ENCODE results near the gene GFRA4. TPM values are rescaled to one million over a fixed set of nuclear protein-coding genes. Genes with fewer than 3 reads are reported as not detected.

GFRA4 gene
- total RNA-seq, 1 donor from 2014 or later, result not detected

GRCh38 chr20:3648951-3649350, 14.2 kb downstream of the GFRA4 start:
- Mint-ChIP-seq H3K9me3 (ENCODE audit: unreplicated experiment) (no peaks in the 10 kb centered on the region), H3K27me3 (ENCODE audit: unreplicated experiment) (peaks cover 3% of the 10 kb centered on the region)
- TF ChIP-seq, protein P1, sequence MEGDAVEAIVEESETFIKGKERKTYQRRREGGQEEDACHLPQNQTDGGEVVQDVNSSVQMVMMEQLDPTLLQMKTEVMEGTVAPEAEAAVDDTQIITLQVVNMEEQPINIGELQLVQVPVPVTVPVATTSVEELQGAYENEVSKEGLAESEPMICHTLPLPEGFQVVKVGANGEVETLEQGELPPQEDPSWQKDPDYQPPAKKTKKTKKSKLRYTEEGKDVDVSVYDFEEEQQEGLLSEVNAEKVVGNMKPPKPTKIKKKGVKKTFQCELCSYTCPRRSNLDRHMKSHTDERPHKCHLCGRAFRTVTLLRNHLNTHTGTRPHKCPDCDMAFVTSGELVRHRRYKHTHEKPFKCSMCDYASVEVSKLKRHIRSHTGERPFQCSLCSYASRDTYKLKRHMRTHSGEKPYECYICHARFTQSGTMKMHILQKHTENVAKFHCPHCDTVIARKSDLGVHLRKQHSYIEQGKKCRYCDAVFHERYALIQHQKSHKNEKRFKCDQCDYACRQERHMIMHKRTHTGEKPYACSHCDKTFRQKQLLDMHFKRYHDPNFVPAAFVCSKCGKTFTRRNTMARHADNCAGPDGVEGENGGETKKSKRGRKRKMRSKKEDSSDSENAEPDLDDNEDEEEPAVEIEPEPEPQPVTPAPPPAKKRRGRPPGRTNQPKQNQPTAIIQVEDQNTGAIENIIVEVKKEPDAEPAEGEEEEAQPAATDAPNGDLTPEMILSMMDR (IDR thresholded peaks at IDR 0.05; ENCODE audit: unreplicated experiment), result no peak

GRCh38 chr20:3647473-3647872, 15.7 kb downstream of the GFRA4 start:
- H3K9me3 Mint-ChIP-seq (ENCODE audit: unreplicated experiment), result no peaks in the 10 kb centered on the region
- H3K27me3 Mint-ChIP-seq (ENCODE audit: unreplicated experiment), result peaks cover 3% of the 10 kb centered on the region
- no peak for DNase-seq (ENCODE audit: low spot score)
- H3K27ac Mint-ChIP-seq (ENCODE audit: unreplicated experiment), result no peak overlapping the region
- no peak overlapping the region for H3K4me3 Mint-ChIP-seq (ENCODE audit: unreplicated experiment)
- H3K4me1 Mint-ChIP-seq (ENCODE audit: unreplicated experiment), result peaks cover 3% of the 10 kb centered on the region
- TF ChIP-seq, protein P1 (IDR thresholded peaks at IDR 0.05; ENCODE audit: unreplicated experiment), result no peak
- H3K36me3 Mint-ChIP-seq (ENCODE audit: low read depth, unreplicated experiment), result peaks cover 15% of the 10 kb centered on the region

More at GRCh38 chr20:3648951-3649350, 14.2 kb downstream of the GFRA4 start:
- Mint-ChIP-seq H3K36me3 (ENCODE audit: low read depth, unreplicated experiment) (peaks cover 15% of the 10 kb centered on the region), H3K4me1 (ENCODE audit: unreplicated experiment) (peaks cover 3% of the 10 kb centered on the region), H3K27ac (ENCODE audit: unreplicated experiment) (no peak overlapping the region), H3K4me3 (ENCODE audit: unreplicated experiment) (no peak overlapping the region)
- DNase-seq (ENCODE audit: low spot score), result no peak

DNA sequence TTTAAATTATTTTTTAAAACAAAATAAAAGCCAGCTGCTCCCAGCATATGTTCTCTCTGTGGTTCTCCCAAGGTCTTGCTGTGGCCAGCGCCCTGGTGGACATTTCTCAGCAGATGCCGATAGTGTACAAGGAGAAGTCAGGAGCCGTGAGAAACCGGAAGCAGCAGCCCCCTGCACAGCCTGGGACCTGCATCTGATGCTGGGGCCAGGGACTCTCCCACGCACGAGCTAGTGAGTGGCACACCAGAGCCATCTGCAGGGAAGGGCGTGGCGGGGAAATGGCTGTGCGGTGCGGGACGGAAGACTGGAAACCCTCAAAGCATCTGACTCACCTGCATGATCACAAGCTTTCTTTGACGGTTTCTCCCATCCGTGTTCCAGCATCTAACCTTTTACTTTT, 16.5 kb downstream of the GFRA4 start:
- Mint-ChIP-seq H3K9me3 (ENCODE audit: unreplicated experiment) (no peaks in the 10 kb centered on the region), H3K27ac (ENCODE audit: unreplicated experiment) (no peak overlapping the region), H3K4me3 (ENCODE audit: unreplicated experiment) (no peak overlapping the region), H3K4me1 (ENCODE audit: unreplicated experiment) (peaks cover 3% of the 10 kb centered on the region), H3K27me3 (ENCODE audit: unreplicated experiment) (peaks cover 3% of the 10 kb centered on the region), H3K36me3 (ENCODE audit: low read depth, unreplicated experiment) (peaks cover 21% of the 10 kb centered on the region)
- no peak for DNase-seq (ENCODE audit: low spot score)
- TF ChIP-seq, protein P1 (IDR thresholded peaks at IDR 0.05; ENCODE audit: unreplicated experiment), result no peak

DNA sequence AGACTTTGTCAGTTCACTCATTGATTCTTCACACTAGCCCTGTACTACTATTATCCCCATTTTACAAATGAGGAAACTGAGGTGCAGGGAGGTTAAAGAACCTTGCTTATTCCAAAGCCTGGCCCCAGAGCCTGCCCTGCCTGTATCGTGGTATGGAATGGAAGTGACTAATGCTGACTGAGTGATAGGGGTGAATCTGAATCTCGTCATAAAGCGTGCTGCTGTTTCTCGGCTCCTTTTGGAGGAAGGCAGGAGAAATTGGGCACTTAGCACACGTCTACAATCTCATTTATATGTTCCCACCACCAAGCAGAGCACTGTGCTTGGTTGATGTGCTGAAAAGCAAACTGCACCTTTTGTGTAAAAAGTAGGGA, 17.1 kb downstream of the GFRA4 start:
- Mint-ChIP-seq H3K36me3 (ENCODE audit: low read depth, unreplicated experiment) (peaks cover 21% of the 10 kb centered on the region), H3K27me3 (ENCODE audit: unreplicated experiment) (peaks cover 3% of the 10 kb centered on the region), H3K27ac (ENCODE audit: unreplicated experiment) (no peak overlapping the region), H3K4me1 (ENCODE audit: unreplicated experiment) (peaks cover 3% of the 10 kb centered on the region), H3K9me3 (ENCODE audit: unreplicated experiment) (no peaks in the 10 kb centered on the region), H3K4me3 (ENCODE audit: unreplicated experiment) (peak overlapping the region; percentile 47)
- no peak for DNase-seq (ENCODE audit: low spot score)
- TF ChIP-seq, protein P1 (IDR thresholded peaks at IDR 0.05; ENCODE audit: unreplicated experiment), result no peak

DNA sequence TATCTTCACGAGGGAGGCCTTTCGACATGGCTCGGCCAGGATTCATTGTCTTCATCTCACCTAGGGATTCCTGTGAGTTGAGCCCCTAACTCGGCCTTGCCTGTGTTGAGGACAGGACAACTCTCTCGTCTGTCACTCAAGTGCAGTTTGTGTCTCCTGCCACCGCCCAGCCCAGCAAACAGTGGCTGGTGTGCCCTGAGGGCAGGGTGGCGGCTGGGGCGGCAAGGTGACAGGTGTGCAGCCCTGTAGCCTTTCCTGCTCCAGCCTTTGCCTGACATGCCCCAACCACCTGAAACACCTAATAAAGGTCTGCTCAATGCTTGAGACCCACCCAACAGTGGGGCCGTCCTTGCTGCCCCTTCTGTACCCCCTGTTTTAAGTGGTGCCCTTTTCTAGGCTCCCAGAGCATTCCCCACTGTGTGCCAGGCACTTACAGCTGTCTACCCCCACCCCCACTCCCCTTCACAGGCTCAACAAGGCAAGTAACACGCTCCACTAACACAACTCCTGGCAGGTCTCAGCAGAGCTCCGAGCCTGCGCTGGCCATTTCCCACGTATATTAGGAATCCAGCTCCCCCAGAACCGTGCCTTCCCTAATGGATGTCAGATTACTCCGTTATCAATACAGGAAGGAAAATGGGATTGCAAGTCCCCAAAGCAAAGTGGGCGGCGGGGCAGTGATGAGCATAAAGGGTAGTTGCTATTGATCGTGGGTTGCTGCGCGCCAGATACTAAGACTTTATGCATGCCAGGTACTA, 17.7 kb downstream of the GFRA4 start:
- Mint-ChIP-seq H3K9me3 (ENCODE audit: unreplicated experiment) (no peaks in the 10 kb centered on the region), H3K4me3 (ENCODE audit: unreplicated experiment) (no peak overlapping the region), H3K36me3 (ENCODE audit: low read depth, unreplicated experiment) (peaks cover 24% of the 10 kb centered on the region), H3K4me1 (ENCODE audit: unreplicated experiment) (peaks cover 3% of the 10 kb centered on the region), H3K27me3 (ENCODE audit: unreplicated experiment) (peaks cover 3% of the 10 kb centered on the region), H3K27ac (ENCODE audit: unreplicated experiment) (no peak overlapping the region)
- no peak for DNase-seq (ENCODE audit: low spot score)
- TF ChIP-seq, protein P1 (IDR thresholded peaks at IDR 0.05; ENCODE audit: unreplicated experiment), result no peak
